Muscle of back (tissue), 11 donors: Measurements from ENCODE around the gene GPATCH2. TPM values are rescaled to one million over a fixed set of nuclear protein-coding genes. Genes with fewer than 3 reads are reported as not detected.
"Not testable (repeated sequence)": the region's sequence is repeated elsewhere in the genome, so short reads cannot be mapped to it uniquely, and the experiment has no call there.

Source experiments
- DNase-seq, 3 donors: peaks; one replicate each; pipeline versions ENCODE4 v3.0.0 to v3.0.0-alpha.2; 2013
- polyA plus RNA-seq, 10 donors: library from polyadenylated mRNA; unstranded; fragments of 120-200 nt; gene quantifications; one replicate each; pipeline ENCODE4 v1.2.1, GENCODE V29; 2013; ENCODE audit not compliant: insufficient read length in 10 of 10

The GPATCH2 gene
- polyA plus RNA-seq, 10 donors, result 10.5 to 16.8 (median 13.3) TPM

- no peak for DNase-seq
Measured at GRCh38 chr1:217526636-217527035, 104.3 kb downstream of the GPATCH2 start.

DNA sequence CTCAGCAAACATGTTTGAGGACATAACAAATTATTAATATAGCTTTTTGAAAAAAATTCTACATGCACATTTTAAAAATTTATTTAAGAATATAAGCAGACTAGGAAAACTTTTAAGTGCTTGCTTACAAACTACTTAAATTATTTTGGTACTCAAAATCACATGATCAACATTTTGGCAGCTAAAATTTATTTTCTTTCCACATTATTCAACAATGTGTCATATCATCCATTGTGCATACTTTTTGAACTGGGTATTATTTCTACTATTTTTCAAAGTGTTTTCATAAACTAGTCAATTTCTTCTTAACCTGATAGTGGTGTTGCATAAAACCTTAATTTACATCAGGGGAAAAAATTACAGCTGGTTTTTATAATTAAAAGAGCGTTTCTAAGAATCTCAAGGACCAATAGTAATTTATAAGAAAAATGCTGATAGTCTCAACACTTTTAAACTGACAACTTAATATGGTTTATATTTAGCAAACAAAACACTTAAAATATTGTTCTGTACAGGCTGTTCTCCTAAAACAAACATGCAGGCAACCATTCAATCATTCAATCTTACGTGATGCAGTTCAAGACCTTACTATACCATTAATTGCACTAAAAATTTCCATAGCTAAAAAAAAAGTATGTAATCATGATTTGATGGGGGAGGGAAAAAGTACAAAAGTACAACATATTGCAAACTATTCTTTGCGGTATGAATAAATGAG, 105.0 kb downstream of the GPATCH2 start:
- no peak for DNase-seq

DNA sequence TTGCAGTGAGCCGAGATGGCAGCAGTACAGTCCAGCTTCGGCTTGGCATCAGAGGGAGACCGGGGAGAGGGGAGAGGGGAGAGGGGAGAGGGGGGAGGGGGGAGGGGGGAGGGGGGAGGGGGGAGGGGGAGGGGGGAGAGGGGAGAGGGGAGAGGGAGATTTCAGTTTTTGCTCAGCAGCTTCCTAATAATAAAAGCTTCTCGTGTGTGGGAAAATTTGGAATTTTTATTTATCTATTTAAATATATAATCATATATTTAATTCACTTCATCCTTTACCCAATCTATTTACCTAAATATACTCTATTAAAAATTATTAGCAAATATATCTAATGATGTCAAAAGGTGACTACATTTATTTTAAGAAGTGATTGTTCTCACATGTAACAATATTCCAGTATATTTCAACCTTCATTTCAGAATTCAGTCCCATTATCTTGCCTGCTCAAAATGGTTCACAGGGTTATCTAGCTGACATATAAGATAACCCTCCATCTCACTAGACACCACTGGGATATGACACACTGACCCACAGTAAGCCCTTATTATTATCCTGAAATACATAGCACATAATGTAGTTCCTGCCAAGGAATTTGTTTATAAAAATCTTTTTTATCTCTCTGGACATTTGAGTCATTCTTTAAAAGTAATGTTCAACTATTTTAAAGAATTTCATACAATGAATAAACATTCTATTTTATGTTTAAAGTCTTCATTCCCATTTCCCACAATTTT, 105.9 kb downstream of the GPATCH2 start:
- peak in 1 of 3 donors; percentile 11 for DNase-seq

DNA sequence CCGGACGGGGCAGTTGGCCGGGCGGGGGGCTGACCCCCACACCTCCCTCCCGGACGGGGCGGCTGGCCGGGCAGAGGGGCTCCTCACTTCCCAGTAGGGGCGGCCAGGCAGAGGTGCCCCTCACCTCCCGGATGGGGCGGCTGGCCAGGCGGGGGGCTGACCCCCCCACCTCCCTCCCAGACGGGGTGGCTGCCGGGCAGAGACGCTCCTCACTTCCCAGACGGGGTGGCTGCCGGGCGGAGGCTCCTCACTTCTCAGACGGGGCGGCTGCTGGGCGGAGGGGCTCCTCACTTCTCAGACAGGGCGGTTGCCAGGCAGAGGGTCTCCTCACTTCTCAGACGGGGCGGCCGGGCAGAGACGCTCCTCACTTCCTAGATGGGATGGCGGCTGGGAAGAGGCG, 107.0 kb downstream of the GPATCH2 start:
- not testable (repeated sequence) for DNase-seq

GRCh38 chr1:217522277-217522676, 108.6 kb downstream of the GPATCH2 start:
- peak in 2 of 3 donors; percentile 6 to 17 for DNase-seq

DNA sequence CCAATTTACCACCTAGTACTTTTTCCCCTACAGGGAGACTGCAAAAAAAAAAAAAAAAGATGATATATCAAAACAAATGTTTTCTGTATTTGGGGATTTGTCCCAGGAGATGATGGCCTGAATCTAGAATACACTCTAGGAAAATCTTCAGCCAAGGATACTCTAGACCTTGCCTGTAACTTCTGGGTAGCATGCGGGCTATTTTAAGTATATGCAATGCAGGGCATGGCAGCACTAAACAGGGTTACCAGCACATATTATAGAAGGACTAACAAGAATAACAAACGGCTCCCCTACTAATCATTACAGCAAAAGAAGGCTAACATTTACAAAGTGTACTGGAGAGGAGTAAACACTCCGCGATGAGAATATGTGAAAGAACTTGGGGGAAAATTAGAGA, 109.6 kb downstream of the GPATCH2 start:
- DNase-seq, result no peak

DNA sequence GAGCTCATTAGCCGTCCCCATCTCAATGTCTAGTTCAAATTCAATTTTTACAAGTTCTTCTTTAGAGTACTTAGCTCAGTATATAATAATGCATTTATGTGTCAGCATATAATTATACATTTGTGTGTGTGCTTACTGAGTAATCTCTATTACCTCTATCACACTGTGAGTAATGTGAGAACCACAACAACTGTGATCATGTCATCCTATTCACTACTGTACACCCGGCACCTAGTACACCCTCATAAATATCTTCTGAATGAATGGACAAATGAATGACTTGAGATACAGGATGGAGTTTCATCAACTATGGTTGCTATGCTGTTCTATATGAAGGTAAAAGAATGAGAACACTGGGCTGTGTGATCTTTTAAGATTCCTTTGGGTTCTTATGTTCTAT, 124.0 kb downstream of the GPATCH2 start:
- DNase-seq, result no peak

DNA sequence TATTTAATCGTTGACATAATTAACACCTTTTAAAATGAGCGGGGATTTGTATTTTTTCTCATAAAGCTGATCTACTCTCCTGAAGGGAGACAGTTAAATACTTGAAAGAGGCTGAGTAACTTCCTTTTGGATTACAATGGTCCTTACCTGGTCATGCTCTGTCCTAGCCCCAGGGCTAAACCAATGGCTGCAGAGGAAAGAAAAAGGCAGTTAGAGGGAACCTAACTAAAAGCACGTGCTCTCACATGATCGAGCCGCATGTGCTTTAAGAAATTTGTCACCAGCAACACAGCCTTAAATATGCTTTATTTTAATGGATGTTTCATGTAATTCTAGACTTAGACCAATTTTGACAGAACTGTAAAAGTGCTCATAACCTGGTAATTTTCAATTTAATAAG, 132.7 kb downstream of the GPATCH2 start:
- no peak for DNase-seq

GRCh38 chr1:217495249-217495648, 135.6 kb downstream of the GPATCH2 start:
- DNase-seq, result no peak

DNA sequence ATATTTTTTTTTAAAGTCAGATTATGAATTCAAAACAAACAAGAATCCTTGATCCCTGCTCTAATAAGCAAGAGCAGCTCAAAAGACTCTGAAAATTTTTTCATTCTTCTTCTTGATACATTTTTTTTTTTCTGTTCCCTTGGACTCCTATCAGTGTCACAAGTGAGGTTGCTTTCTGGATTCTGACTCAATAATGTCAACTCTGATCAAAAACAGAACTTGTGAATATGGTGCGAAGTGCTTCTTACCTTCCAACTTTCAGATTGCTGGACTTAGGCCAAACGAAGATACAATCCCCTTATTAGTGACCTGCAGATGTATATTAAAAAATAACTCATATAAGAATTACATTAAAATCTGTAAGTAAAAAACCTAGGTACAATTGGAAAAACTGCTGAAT, 136.1 kb downstream of the GPATCH2 start:
- no peak for DNase-seq

DNA sequence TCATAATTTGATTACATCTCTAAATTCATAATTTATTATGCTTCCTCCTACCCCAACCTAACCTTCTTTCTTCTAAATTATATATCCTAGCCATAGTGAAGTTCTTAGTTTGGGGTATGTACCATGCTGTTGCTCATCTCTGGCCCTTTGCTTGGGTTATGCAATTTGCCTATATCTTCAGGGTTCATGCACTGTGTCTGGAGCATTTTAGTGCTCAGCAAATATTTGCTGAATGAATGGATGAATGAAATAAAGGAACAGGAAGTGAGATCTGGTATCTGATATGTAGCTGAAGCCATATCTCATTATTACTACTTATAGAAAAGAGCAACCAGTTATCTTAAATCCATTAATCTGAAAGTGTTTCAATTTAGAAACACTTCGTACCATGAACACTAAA, 137.6 kb downstream of the GPATCH2 start:
- DNase-seq, result no peak

DNA sequence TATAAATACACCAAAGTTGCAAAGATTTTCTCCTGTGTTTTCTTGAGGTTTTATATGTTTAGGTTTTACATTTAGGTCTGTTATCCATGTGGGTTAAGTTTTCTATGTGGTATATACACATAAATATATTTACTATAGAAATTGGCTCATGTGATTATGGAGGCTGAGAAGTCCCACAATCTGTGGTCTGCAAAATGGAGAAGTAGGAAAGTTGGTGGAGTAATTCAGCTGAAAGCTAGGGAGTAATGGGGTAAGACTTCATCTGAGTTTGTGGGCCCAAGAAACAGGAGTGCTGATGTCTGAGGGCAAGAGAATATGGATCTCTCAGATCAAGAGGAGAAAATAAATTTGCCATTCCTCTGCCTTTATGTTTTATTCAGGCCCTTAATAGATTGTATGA, 146.0 kb downstream of the GPATCH2 start:
- no peak for DNase-seq

DNA sequence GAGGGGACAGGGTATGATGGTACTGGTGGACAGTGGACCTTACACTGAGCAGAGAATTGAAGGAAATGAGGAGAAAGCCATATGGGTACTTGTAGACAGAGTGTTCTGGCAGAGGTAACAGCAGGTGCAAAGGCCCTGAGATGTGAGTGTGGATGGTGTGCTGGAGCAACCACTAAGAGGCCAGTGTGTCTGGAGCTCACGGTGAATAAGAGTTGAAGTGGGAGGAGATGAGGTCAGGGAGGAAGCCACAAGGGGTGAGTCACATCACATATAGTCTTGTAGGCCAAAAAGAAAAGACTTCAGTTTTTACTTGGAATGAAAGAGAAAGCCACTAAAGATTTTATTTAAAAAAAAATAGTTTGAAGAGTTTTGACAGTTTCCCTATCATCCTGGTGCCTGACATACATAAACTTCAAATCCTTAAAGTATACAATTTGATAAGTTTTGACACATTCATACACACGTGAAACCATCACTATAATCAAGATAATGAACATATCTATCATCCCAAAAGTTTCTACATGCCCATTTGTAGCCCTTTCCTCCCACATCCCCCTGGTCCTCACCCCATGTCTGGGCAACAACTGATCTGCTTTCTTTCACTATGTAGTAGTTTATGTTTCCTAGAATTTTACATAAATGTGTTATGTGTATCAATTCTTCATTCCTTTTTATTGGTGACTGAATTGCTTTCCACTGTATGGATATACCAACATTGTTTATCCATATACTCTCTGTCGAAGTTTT, 148.4 kb downstream of the GPATCH2 start:
- peak in 1 of 3 donors; percentile 17 for DNase-seq

GRCh38 chr1:217478450-217478849, 152.4 kb downstream of the GPATCH2 start:
- DNase-seq, result no peak

DNA sequence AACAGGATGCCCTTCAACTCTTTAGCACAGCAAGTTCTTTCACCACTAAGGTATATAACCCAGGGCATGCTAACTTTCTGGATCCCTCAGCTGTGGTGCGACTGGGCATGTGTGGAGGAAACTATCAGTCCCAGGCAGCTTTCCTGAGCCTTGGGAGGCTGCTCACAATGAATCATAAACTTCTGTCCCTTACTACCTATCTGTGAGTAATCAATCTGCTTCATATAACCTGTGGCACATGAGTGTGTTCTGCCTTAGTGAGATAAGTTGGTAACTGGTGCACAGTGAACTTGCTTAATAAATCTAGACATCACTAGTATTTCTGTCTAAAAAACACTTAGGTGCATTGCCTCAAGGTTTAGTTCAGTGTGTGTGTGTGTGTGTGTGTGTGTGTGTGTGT, 158.0 kb downstream of the GPATCH2 start:
- no peak for DNase-seq

- DNase-seq, result no peak
Measured at GRCh38 chr1:217471403-217471802, 159.5 kb downstream of the GPATCH2 start.

- peak in 1 of 3 donors; percentile 5 for DNase-seq
Measured at GRCh38 chr1:217469983-217470382, 160.9 kb downstream of the GPATCH2 start.

DNA sequence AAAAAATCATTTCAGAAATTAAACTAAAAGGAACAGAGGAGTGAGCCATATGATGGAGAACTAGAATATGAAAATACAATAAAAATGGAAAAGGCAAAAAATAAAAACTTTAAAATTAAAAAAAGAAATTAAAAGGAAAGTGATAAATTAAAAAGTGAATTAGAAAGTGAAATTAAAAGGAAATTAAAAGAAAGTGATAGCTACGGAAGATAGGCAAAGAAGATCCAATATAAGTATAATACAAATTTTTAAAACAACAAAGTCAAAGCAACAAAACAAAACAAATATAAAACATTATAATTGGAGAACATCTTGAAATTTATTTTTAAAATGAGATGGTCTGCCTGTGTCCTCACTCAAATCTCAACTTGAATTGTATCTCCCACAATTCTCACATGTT, 165.8 kb downstream of the GPATCH2 start:
- DNase-seq, result no peak

DNA sequence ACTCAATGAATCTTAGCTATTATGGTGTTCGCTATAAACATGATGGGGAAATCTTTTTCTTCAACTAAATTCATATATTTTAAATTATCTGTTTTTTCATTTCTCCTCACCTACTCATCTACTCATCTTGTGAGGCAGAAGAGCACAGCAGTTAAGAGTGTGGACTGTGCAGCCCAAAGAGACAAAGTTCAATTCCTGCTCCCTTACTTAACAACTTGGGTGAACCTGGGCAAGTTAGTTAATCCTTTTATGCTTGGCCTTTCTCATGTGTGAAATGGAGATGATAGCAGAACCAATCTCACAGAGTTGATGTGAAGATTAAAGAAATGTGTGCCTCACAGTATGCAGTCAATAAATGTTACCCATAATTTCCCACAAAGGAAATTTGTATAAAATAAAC, 168.2 kb downstream of the GPATCH2 start:
- no peak for DNase-seq

DNA sequence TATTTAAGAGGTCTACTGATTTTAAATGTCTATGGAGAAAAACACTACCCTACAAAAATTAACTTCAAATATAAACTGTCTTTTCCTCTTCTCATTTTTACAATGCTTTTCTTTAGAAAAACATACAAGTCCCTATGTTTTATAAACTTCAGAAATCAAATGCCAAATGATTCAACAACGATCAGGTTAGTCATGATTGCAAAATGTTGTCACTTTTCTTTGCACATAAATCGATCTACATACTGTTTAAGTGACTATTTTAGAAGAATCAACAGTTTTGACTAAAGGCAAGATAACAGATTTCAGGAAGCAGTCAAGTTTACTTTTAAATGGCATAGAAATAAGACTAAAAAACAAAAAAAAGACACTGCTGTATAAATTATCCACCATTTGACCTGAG, 168.7 kb downstream of the GPATCH2 start:
- DNase-seq, result no peak

DNA sequence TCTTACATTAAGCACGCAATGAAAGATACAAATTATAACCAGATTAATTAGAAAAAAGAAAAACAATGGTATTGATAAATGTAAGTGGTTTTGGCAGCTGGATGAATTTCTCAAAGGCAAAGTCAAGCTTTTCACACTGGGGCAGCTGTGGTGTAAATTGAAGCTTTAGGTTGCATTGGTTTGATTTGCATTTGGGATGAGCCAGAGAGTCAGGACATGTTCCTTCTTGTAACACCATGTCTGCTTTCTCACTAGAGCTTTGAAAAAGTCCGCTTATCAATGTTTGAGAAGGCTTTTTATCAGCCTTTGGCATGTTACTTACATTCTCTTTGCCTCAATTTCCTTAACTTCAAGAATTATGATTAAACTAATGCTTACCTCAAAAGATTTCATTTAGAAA, 173.9 kb downstream of the GPATCH2 start:
- DNase-seq, result no peak

DNA sequence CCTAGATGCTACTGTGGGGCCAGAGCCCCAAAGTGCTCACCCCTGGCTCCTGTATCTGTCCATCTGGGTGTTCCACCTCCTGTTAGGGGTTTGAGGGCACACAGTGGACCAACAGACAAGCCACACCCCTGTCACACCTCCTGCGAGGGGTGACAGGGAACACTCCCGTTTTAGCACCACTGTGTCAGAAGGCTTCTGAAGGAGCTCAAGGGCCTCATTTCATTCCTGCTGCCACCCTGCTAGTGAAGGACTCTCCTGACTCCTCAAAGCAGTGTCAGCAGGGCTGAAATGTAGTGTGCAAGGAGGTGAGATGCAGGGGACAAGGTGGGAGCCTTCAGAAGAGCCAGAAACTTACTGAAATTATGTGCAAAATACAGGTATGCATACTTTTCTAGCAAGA, 174.6 kb downstream of the GPATCH2 start:
- no peak for DNase-seq

DNA sequence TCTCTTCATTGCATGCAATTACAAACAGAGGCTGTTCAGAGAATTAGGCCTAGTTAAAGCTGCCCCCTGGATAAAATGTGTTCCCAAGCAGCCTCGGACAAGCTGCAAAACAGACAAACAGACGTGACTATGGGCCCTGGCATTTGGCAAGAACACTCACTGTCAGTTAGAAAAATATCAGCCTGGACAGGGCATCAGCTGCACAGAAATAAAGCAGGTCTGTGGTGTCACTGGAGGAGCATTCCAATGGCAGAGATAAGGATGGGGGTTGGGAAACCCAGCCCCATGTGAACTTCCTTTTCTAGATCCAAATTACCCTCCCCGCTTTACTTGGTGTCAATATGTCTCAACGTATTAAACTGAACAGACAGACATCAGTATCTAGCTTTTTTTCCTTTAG, 177.1 kb downstream of the GPATCH2 start:
- DNase-seq, result no peak
